ENCODE results near the gene NUCKS1. TPM values are rescaled to one million over a fixed set of nuclear protein-coding genes. Genes with fewer than 3 reads are reported as not detected.
A peak's percentile ranks its signal among the peaks of the same experiment; 100 is the strongest.

The NUCKS1 gene
- total and polyA plus RNA-seq, 2 donors from 2014 or later = 101 to 182 TPM

GRCh38 chr1:205786601-205787000 lies 36.6 kb upstream of the NUCKS1 start:
- H3K4me1 ChIP-seq (ENCODE audit: control insufficient read depth in 2 of 3, insufficient read depth in 2 of 3, low read depth in 1 of 3, low read length in 3 of 3) = peaks cover 0 to 20% (median 11%) of the 10 kb centered on the region in 3 donors
- DNase-seq (no peak), FAIRE-seq (no peak)
- H3K9me3 ChIP-seq (ENCODE audit: control insufficient read depth in 2 of 3, insufficient read depth in 1 of 3, low read length in 3 of 3) = no peaks in the 10 kb centered on the region
- H3K27ac ChIP-seq (ENCODE audit: low read depth in 2 of 2, low read length in 2 of 2) = no peak overlapping the region
- H3K9ac ChIP-seq (ENCODE audit: low read length in 3 of 3) = no peak overlapping the region
- TF ChIP-seq, protein P1, sequence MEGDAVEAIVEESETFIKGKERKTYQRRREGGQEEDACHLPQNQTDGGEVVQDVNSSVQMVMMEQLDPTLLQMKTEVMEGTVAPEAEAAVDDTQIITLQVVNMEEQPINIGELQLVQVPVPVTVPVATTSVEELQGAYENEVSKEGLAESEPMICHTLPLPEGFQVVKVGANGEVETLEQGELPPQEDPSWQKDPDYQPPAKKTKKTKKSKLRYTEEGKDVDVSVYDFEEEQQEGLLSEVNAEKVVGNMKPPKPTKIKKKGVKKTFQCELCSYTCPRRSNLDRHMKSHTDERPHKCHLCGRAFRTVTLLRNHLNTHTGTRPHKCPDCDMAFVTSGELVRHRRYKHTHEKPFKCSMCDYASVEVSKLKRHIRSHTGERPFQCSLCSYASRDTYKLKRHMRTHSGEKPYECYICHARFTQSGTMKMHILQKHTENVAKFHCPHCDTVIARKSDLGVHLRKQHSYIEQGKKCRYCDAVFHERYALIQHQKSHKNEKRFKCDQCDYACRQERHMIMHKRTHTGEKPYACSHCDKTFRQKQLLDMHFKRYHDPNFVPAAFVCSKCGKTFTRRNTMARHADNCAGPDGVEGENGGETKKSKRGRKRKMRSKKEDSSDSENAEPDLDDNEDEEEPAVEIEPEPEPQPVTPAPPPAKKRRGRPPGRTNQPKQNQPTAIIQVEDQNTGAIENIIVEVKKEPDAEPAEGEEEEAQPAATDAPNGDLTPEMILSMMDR (IDR thresholded peaks at IDR 0.05; ENCODE audit: borderline replicate concordance, extremely low read depth, insufficient read depth) = no peak
- intact Hi-C loops (cut with DNase I) = no loop called here
- H3K27me3 ChIP-seq (ENCODE audit: control insufficient read depth, insufficient read depth, low read length) = no peaks in the 10 kb centered on the region
- no peaks in the 10 kb centered on the region for H3K36me3 ChIP-seq (ENCODE audit: control insufficient read depth in 2 of 3, insufficient read depth in 3 of 3, low read length in 3 of 3)
- H3K4me3 ChIP-seq (ENCODE audit: low read length in 3 of 3) = no peak overlapping the region

GRCh38 chr1:205785446-205785845 lies 35.5 kb upstream of the NUCKS1 start:
- Histone ChIP-seq H3K36me3 (ENCODE audit: control insufficient read depth in 2 of 3, insufficient read depth in 3 of 3, low read length in 3 of 3) (no peaks in the 10 kb centered on the region), H3K4me1 (ENCODE audit: control insufficient read depth in 2 of 3, insufficient read depth in 2 of 3, low read depth in 1 of 3, low read length in 3 of 3) (peaks cover 0 to 20% (median 11%) of the 10 kb centered on the region in 3 donors), H3K4me3 (ENCODE audit: low read length in 3 of 3) (no peak overlapping the region), H3K9ac (ENCODE audit: low read length in 3 of 3) (no peak overlapping the region), H3K27me3 (ENCODE audit: control insufficient read depth, insufficient read depth, low read length) (no peaks in the 10 kb centered on the region), H3K9me3 (ENCODE audit: control insufficient read depth in 2 of 3, insufficient read depth in 1 of 3, low read length in 3 of 3) (no peaks in the 10 kb centered on the region), H3K27ac (ENCODE audit: low read depth in 2 of 2, low read length in 2 of 2) (peak overlapping the region in 1 of 2 donors; percentile 13)
- TF ChIP-seq, protein P1 (IDR thresholded peaks at IDR 0.05; ENCODE audit: borderline replicate concordance, extremely low read depth, insufficient read depth) = no peak
- intact Hi-C loops (cut with DNase I) = no loop called here
- DNase-seq (no peak), FAIRE-seq (no peak)

GRCh38 chr1:205783904-205784303 lies 33.9 kb upstream of the NUCKS1 start:
- Histone ChIP-seq H3K4me1 (ENCODE audit: control insufficient read depth in 2 of 3, insufficient read depth in 2 of 3, low read depth in 1 of 3, low read length in 3 of 3) (peaks cover 0 to 20% (median 11%) of the 10 kb centered on the region in 3 donors), H3K27me3 (ENCODE audit: control insufficient read depth, insufficient read depth, low read length) (no peaks in the 10 kb centered on the region), H3K27ac (ENCODE audit: low read depth in 2 of 2, low read length in 2 of 2) (peak overlapping the region in 1 of 2 donors; percentile 79), H3K36me3 (ENCODE audit: control insufficient read depth in 2 of 3, insufficient read depth in 3 of 3, low read length in 3 of 3) (no peaks in the 10 kb centered on the region), H3K9ac (ENCODE audit: low read length in 3 of 3) (peak overlapping the region in 1 of 3 donors; percentile 1), H3K4me3 (ENCODE audit: low read length in 3 of 3) (no peak overlapping the region), H3K9me3 (ENCODE audit: control insufficient read depth in 2 of 3, insufficient read depth in 1 of 3, low read length in 3 of 3) (no peaks in the 10 kb centered on the region)
- FAIRE-seq (no peak), DNase-seq (peak in 1 of 5 donors; percentile 74)
- intact Hi-C loops (cut with DNase I) = no loop called here
- TF ChIP-seq, protein P1 (IDR thresholded peaks at IDR 0.05; ENCODE audit: borderline replicate concordance, extremely low read depth, insufficient read depth) = no peak

GRCh38 chr1:205783433-205783795 lies 33.4 kb upstream of the NUCKS1 start:
- Histone ChIP-seq H3K9ac (ENCODE audit: low read length in 3 of 3) (peak overlapping the region in 1 of 3 donors; percentile 1), H3K4me3 (ENCODE audit: low read length in 3 of 3) (no peak overlapping the region), H3K27ac (ENCODE audit: low read depth in 2 of 2, low read length in 2 of 2) (peak overlapping the region; percentile 62 to 79), H3K4me1 (ENCODE audit: control insufficient read depth in 2 of 3, insufficient read depth in 2 of 3, low read depth in 1 of 3, low read length in 3 of 3) (peaks cover 0 to 20% (median 11%) of the 10 kb centered on the region in 3 donors), H3K36me3 (ENCODE audit: control insufficient read depth in 2 of 3, insufficient read depth in 3 of 3, low read length in 3 of 3) (no peaks in the 10 kb centered on the region), H3K27me3 (ENCODE audit: control insufficient read depth, insufficient read depth, low read length) (no peaks in the 10 kb centered on the region), H3K9me3 (ENCODE audit: control insufficient read depth in 2 of 3, insufficient read depth in 1 of 3, low read length in 3 of 3) (no peaks in the 10 kb centered on the region)
- TF ChIP-seq, protein P1 (IDR thresholded peaks at IDR 0.05; ENCODE audit: borderline replicate concordance, extremely low read depth, insufficient read depth) = no peak
- intact Hi-C loops (cut with DNase I) = no loop called here
- no peak for FAIRE-seq
- DNase-seq = no peak
